SK-N-SH treated with all-trans-retinoic acid at 6 μM for 48 hours (cell line): ENCODE data around the gene P3H1.

Source experiments
- GLIS3 ChIP-seq: fragments of 250-450 bp; sonication (Bioruptor Pico); IDR thresholded peaks from 2 replicates; pipeline ENCODE4 v1.5.0; 2020; ENCODE audit warnings: mild to moderate bottlenecking, moderate library complexity
- ZFP30 ChIP-seq: fragments of 450-650 bp; formaldehyde crosslinking; IDR thresholded peaks from 2 replicates; pipeline ENCODE4 v1.5.0; 2022; ENCODE audit warnings: mild to moderate bottlenecking, moderate library complexity
- ZNF8 ChIP-seq: fragments of 450-650 bp; formaldehyde crosslinking; IDR thresholded peaks from 2 replicates; pipeline ENCODE4 v1.5.0; 2020; ENCODE audit warnings: mild to moderate bottlenecking, moderate library complexity

- TF ChIP-seq ZFP30 (CRISPR knock-in tag) (no peak), ZNF8 (CRISPR knock-in tag) (no peak), GLIS3 (CRISPR knock-in tag) (no peak)
Measured at GRCh38 chr1:42742141-42742540, 24.7 kb downstream of the P3H1 start.
